22Rv1 (cell line): ENCODE measurements around the gene ADCY2.

Source experiments
- H3K27ac ChIP-seq: fragments of 450-650 bp; 2 replicates; pipeline ENCODE4 v1.5.1; 2017
- ZFX ChIP-seq: fragments of 450-650 bp; IDR thresholded peaks from 2 replicates; pipeline ENCODE4 v1.6.1; 2017; ENCODE audit warnings: antibody characterized with exemption, borderline replicate concordance
- TF ChIP-seq, protein P1 (sequence below): fragments of 450-650 bp; IDR thresholded peaks from 2 replicates; pipeline ENCODE4 v1.5.1; 2017; ENCODE audit warnings: mild to moderate bottlenecking

ADCY2 gene

DNA sequence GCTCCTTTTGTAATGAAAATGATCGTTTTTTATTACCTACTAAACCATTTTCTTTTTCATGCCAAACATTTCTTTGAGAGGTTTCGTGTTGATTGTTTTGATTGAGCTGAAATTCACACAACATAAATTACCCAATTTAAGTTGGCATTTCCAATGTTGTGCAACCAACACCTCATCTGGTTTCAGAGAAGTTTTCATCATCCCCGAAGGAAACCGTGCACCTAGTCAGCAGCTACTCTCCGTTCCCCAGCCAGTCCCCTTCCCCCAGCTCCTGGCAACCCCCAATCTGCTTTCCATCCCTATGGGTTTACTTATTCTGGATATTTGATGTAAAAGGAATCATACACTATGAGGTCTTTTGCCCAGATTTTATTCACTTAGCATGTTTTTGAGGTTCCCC is 123.6 kb downstream of the ADCY2 start:
- no peak for TF ChIP-seq ZFX
- TF ChIP-seq, protein P1, sequence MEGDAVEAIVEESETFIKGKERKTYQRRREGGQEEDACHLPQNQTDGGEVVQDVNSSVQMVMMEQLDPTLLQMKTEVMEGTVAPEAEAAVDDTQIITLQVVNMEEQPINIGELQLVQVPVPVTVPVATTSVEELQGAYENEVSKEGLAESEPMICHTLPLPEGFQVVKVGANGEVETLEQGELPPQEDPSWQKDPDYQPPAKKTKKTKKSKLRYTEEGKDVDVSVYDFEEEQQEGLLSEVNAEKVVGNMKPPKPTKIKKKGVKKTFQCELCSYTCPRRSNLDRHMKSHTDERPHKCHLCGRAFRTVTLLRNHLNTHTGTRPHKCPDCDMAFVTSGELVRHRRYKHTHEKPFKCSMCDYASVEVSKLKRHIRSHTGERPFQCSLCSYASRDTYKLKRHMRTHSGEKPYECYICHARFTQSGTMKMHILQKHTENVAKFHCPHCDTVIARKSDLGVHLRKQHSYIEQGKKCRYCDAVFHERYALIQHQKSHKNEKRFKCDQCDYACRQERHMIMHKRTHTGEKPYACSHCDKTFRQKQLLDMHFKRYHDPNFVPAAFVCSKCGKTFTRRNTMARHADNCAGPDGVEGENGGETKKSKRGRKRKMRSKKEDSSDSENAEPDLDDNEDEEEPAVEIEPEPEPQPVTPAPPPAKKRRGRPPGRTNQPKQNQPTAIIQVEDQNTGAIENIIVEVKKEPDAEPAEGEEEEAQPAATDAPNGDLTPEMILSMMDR, result no peak
- no peak overlapping the region for H3K27ac ChIP-seq

DNA sequence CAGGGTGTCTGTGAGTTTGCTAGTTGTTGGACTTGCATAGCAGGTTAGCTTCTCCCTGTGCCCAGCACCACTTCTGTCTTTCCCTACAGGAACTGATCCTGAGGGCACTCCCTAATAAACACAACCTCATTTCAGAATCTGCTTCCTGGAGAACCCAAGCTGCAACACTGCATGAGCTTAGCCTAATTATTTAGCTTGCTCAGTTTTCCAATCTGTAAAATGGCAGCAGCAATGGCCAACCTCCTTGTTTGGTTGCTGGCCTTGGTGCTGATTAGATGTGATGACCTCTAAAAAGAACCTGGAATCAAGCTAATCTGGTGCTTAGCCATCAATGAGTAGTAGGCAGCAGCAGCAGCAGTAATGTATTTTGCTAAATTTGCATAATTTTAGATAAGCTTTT is 133.9 kb downstream of the ADCY2 start:
- TF ChIP-seq, protein P1, result no peak
- no peak for TF ChIP-seq ZFX
- H3K27ac ChIP-seq, result no peak overlapping the region

DNA sequence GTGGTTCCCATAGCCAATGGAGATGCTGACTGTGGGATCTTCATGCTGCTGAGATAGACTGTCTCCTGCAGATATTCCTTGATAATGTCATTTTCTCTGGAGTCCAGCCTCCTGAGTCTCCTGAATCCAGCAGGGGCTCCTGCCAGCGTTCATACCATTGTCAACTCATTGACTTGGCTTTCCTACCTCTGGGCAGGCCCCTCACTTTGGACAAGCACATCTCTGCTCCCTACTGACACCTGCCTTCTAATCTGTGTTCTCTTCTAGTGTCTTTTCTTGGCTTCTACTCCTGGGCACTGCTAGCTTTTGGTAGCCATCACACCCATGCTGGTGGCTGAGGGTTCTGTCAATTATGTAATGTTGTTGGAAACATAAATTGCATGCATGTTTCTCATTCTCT is 138.0 kb downstream of the ADCY2 start:
- TF ChIP-seq, protein P1, result no peak
- TF ChIP-seq ZFX, result no peak

DNA sequence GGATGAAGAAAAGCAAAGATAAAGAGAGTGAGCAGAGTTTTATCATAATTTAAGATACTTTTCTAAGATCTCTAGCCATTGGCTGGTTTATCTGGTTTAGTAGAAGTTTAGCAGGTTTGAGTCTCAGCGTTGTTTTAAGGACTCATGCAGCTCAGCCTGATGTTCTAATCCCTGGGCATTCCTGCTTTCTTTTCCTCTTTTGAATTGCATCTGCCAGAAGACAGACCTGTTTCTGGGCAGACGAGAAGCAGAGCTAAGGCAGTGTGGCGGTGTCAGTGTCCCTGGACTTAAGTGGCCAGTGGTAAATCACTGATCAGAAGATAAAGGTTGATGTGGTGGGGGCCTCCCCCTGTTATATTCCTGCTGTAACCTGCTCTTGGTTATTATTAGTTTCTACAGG is 138.6 kb downstream of the ADCY2 start:
- H3K27ac ChIP-seq, result no peak overlapping the region
- no peak for TF ChIP-seq ZFX
- TF ChIP-seq, protein P1, result no peak

More for the DNA sequence above, 138.0 kb downstream of the ADCY2 start:
- no peak overlapping the region for H3K27ac ChIP-seq

DNA sequence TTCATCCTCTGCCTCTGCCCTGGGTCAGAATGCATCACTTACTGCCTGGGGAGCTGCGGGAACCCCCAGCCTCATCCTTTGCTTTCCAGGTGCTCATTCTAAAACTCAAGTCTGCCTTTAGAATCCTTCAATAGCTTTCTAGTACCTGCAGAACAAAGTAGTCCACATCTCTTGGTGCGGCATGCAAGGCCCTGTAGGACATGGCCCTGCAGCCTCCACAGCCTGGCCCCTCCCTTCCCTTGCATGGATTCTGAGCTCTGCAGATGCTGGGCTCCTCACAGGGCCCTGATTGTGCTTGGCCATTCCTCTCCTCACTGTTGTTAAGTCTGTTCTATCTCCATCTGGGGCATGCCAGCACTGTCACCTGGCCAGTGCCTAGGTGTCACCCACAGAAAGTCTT is 141.6 kb downstream of the ADCY2 start:
- TF ChIP-seq, protein P1, result no peak
- TF ChIP-seq ZFX, result no peak
- no peak overlapping the region for H3K27ac ChIP-seq

DNA sequence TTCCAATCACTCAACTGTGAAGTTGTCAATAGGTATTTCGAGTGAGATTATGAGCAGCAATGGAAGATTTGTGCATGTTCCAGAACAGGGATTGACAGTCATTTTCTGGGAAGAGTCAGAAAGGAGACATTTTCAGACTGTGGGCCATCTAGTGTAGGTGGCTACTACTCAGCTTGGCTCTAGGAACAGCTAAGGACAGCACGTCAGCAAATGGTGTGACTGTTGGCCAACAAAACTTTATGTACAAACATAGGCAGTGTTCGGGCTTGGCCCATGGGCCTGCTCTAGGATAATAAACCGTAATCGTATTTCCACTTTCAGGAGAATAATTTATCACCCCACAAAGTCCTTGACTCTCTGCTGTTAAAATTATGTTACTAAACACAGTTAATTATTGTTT is 143.6 kb downstream of the ADCY2 start:
- H3K27ac ChIP-seq, result no peak overlapping the region
- TF ChIP-seq ZFX, result no peak
- TF ChIP-seq, protein P1, result no peak

DNA sequence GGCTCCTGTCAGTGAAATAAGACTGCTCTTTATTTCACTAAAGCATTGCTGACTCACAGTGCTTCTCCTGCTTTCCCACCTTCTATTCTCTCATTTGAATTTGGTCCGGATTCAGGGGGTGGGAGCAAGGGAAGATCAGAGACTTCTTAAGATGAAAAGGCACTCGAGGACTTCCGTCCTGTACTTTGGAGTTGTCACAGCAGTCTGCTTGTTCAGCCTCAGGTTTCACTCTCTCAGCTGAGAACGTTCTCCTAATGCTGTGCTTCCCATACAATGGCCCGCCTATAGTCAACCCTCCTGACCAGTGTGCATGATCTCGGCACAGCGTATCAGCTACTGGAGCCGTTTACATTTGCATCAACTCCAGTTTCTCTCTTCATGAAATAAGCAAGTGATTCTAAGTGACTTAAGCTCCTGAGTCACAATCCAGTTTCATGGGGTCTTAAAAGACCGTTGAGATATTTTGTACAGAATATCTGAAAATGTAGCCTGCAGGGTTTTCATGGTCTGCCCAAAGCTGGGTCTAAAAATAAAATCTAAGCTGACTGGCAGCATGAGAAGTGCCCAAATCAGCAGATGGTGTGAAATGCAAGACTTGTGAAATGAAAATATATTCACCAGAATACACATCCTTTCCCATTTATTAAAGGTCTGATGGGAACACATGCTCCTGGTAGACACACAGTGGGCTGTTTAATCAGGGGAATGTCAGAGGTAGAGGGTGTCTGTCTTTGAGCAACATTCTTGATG is 145.0 kb downstream of the ADCY2 start:
- TF ChIP-seq, protein P1, result no peak
- no peak for TF ChIP-seq ZFX

More for the DNA sequence above, 145.0 kb downstream of the ADCY2 start:
- no peak overlapping the region for H3K27ac ChIP-seq
